ENCODE data around the gene OCA2. TPM values are rescaled to one million over a fixed set of nuclear protein-coding genes. Genes with fewer than 3 reads are reported as not detected.

OCA2 gene
- total RNA-seq, 2 experiments from 2014 or later: not detected

- no peak overlapping the region for H2AFZ ChIP-seq (ENCODE audit: low read length)
- intact Hi-C loops (cut with micrococcal nuclease; ENCODE audit: unreplicated experiment): no loop called here
- H4K20me1 ChIP-seq (ENCODE audit: insufficient read depth, low read length): no peaks in the 10 kb centered on the region
- TF ChIP-seq EZH2phosphoT487 (IDR thresholded peaks at IDR 0.05; ENCODE audit: borderline replicate concordance, low read depth, low read length): no peak
- TF ChIP-seq CTCF (conservative IDR thresholded peaks at IDR 0.05; ENCODE audit: low read length): no peak
- POLR2A ChIA-PET: no interaction called here
- H3K9me3 ChIP-seq (ENCODE audit: low read length): no peaks in the 10 kb centered on the region
- CTCF ChIA-PET (ENCODE audit: unreplicated experiment): no interaction called here
- no peaks in the 10 kb centered on the region for H3K9me2 ChIP-seq (ENCODE audit: insufficient read depth, low read length)
- no peak overlapping the region for H3K4me2 ChIP-seq (ENCODE audit: low read length)
- BruUV-seq (replicated peaks): no TSS peak
- no peaks in the 10 kb centered on the region for H3K36me3 ChIP-seq (ENCODE audit: insufficient read depth, low read length)
- no peak overlapping the region for H3K27ac ChIP-seq (ENCODE audit: low read depth, low read length, poor library complexity, severe bottlenecking)
- no peaks in the 10 kb centered on the region for H3K4me1 ChIP-seq (ENCODE audit: insufficient read depth, low read length, poor library complexity, severe bottlenecking)
- no peak for DNase-seq (ENCODE audit: low spot score)
- H3K4me3 ChIP-seq (ENCODE audit: low read depth, low read length, poor library complexity, severe bottlenecking): no peak overlapping the region
- H3K79me2 ChIP-seq (ENCODE audit: insufficient read depth, low read depth, low read length): no peaks in the 10 kb centered on the region
Measured at GRCh38 chr15:27985099-27985498, 114.0 kb downstream of the OCA2 start.

GRCh38 chr15:27983496-27983895, 115.6 kb downstream of the OCA2 start:
- no peaks in the 10 kb centered on the region for H3K9me2 ChIP-seq (ENCODE audit: insufficient read depth, low read length)
- CTCF ChIA-PET (ENCODE audit: unreplicated experiment): no interaction called here
- H3K4me3 ChIP-seq (ENCODE audit: low read depth, low read length, poor library complexity, severe bottlenecking): no peak overlapping the region
- no peak for DNase-seq (ENCODE audit: low spot score)
- TF ChIP-seq CTCF (conservative IDR thresholded peaks at IDR 0.05; ENCODE audit: low read length) (no peak), EZH2phosphoT487 (IDR thresholded peaks at IDR 0.05; ENCODE audit: borderline replicate concordance, low read depth, low read length) (no peak)
- no peak overlapping the region for H2AFZ ChIP-seq (ENCODE audit: low read length)
- no TSS peak for BruUV-seq (replicated peaks)
- H3K36me3 ChIP-seq (ENCODE audit: insufficient read depth, low read length): no peaks in the 10 kb centered on the region
- no peaks in the 10 kb centered on the region for H3K79me2 ChIP-seq (ENCODE audit: insufficient read depth, low read depth, low read length)
- no peaks in the 10 kb centered on the region for H3K4me1 ChIP-seq (ENCODE audit: insufficient read depth, low read length, poor library complexity, severe bottlenecking)
- H3K9me3 ChIP-seq (ENCODE audit: low read length): no peaks in the 10 kb centered on the region
- no peaks in the 10 kb centered on the region for H4K20me1 ChIP-seq (ENCODE audit: insufficient read depth, low read length)
- no peak overlapping the region for H3K4me2 ChIP-seq (ENCODE audit: low read length)
- no peak overlapping the region for H3K27ac ChIP-seq (ENCODE audit: low read depth, low read length, poor library complexity, severe bottlenecking)
- intact Hi-C loops (cut with micrococcal nuclease; ENCODE audit: unreplicated experiment): no loop called here
- POLR2A ChIA-PET: no interaction called here

GRCh38 chr15:27977696-27978095, 121.4 kb downstream of the OCA2 start:
- POLR2A ChIA-PET: no interaction called here
- CTCF ChIA-PET (ENCODE audit: unreplicated experiment): no interaction called here
- no peak overlapping the region for H3K27ac ChIP-seq (ENCODE audit: low read depth, low read length, poor library complexity, severe bottlenecking)
- no peaks in the 10 kb centered on the region for H3K36me3 ChIP-seq (ENCODE audit: insufficient read depth, low read length)
- TF ChIP-seq EZH2phosphoT487 (IDR thresholded peaks at IDR 0.05; ENCODE audit: borderline replicate concordance, low read depth, low read length) (no peak), CTCF (conservative IDR thresholded peaks at IDR 0.05; ENCODE audit: low read length) (no peak)
- H2AFZ ChIP-seq (ENCODE audit: low read length): no peak overlapping the region
- H4K20me1 ChIP-seq (ENCODE audit: insufficient read depth, low read length): no peaks in the 10 kb centered on the region
- H3K9me2 ChIP-seq (ENCODE audit: insufficient read depth, low read length): no peaks in the 10 kb centered on the region
- no peak overlapping the region for H3K4me3 ChIP-seq (ENCODE audit: low read depth, low read length, poor library complexity, severe bottlenecking)
- no peaks in the 10 kb centered on the region for H3K4me1 ChIP-seq (ENCODE audit: insufficient read depth, low read length, poor library complexity, severe bottlenecking)
- no peaks in the 10 kb centered on the region for H3K9me3 ChIP-seq (ENCODE audit: low read length)
- no peaks in the 10 kb centered on the region for H3K79me2 ChIP-seq (ENCODE audit: insufficient read depth, low read depth, low read length)
- intact Hi-C loops (cut with micrococcal nuclease; ENCODE audit: unreplicated experiment): no loop called here
- no peak overlapping the region for H3K4me2 ChIP-seq (ENCODE audit: low read length)
- no TSS peak for BruUV-seq (replicated peaks)
- no peak for DNase-seq (ENCODE audit: low spot score)
